Astrocyte (in vitro differentiated cells and primary cell): ENCODE results near the gene PCBP3. TPM values are rescaled to one million over a fixed set of nuclear protein-coding genes. Genes with fewer than 3 reads are reported as not detected.

Experiments used
- DNase-seq: peaks from one replicate; pipeline ENCODE4 v3.0.0-alpha.2; 2010; ENCODE audit warnings: low read depth
- FAIRE-seq: peaks from 2 replicates; lab custom pipeline; 2011; peaks lifted over from hg19 to GRCh38; lab: Jason Lieb, UNC
- H2AFZ ChIP-seq: 2 replicates; pipeline ENCODE4 v1.6.0; 2012; ENCODE audit warnings: low read depth, low read length, inconsistent platforms
- H3K27ac ChIP-seq: 2 replicates; pipeline ENCODE4 v1.5.1; 2011; ENCODE audit warnings: low read depth, low read length, inconsistent platforms
- H3K27me3 ChIP-seq: 2 replicates; pipeline ENCODE4 v1.6.0; 2011; ENCODE audit warnings: low read length, inconsistent platforms; ENCODE audit not compliant: insufficient read depth
- H3K36me3 ChIP-seq: 2 replicates; pipeline ENCODE4 v1.5.1; 2011; ENCODE audit warnings: low read length, inconsistent platforms; ENCODE audit not compliant: insufficient read depth
- H3K4me1 ChIP-seq: 2 replicates; pipeline ENCODE4 v1.5.1; 2011; ENCODE audit warnings: low read length, inconsistent platforms; ENCODE audit not compliant: insufficient read depth
- H3K4me2 ChIP-seq: 2 replicates; pipeline ENCODE4 v1.6.0; 2012; ENCODE audit warnings: low read length, inconsistent platforms
- H3K4me3 ChIP-seq: 2 replicates; pipeline ENCODE4 v1.5.1; 2011; ENCODE audit warnings: low read depth, mild to moderate bottlenecking, low read length, inconsistent platforms; ENCODE audit not compliant: insufficient read depth
- H3K79me2 ChIP-seq: 2 replicates; pipeline ENCODE4 v1.6.0; 2012; ENCODE audit warnings: mild to moderate bottlenecking, low read length, inconsistent platforms; ENCODE audit not compliant: insufficient read depth
- H3K9ac ChIP-seq: 2 replicates; pipeline ENCODE4 v1.6.0; 2012; ENCODE audit warnings: mild to moderate bottlenecking, low read length, inconsistent platforms
- H3K9me3 ChIP-seq: 2 replicates; pipeline ENCODE4 v1.5.1; 2012; ENCODE audit warnings: low read depth, mild to moderate bottlenecking, low read length, inconsistent platforms; ENCODE audit not compliant: insufficient read depth
- H4K20me1 ChIP-seq: 2 replicates; pipeline ENCODE4 v1.6.0; 2012; ENCODE audit warnings: low read length, inconsistent platforms; ENCODE audit not compliant: insufficient read depth
- H3K27ac Mint-ChIP-seq: one replicate; pipeline ENCODE4 v1.8.0; 2021; ENCODE audit warnings: mild to moderate bottlenecking, mixed read lengths; ENCODE audit not compliant: unreplicated experiment
- H3K27me3 Mint-ChIP-seq: one replicate; pipeline ENCODE4 v1.8.0; 2021; ENCODE audit warnings: low read depth, mixed read lengths; ENCODE audit not compliant: unreplicated experiment
- H3K36me3 Mint-ChIP-seq: one replicate; pipeline ENCODE4 v1.8.0; 2021; ENCODE audit warnings: low read depth, mixed read lengths; ENCODE audit not compliant: unreplicated experiment
- H3K4me1 Mint-ChIP-seq: one replicate; pipeline ENCODE4 v1.8.0; 2021; ENCODE audit warnings: low read depth, mixed read lengths; ENCODE audit not compliant: unreplicated experiment
- H3K4me3 Mint-ChIP-seq: one replicate; pipeline ENCODE4 v1.8.0; 2021; ENCODE audit warnings: mild to moderate bottlenecking, moderate library complexity, mixed read lengths; ENCODE audit not compliant: unreplicated experiment
- H3K9me3 Mint-ChIP-seq: one replicate; pipeline ENCODE4 v1.8.0; 2021; ENCODE audit warnings: mild to moderate bottlenecking, mixed read lengths; ENCODE audit not compliant: unreplicated experiment
- CTCF ChIP-seq: IDR thresholded peaks from 2 replicates; pipeline ENCODE4 v1.5.1; 2011; ENCODE audit warnings: low read depth, mild to moderate bottlenecking, inconsistent platforms, low read length, moderate library complexity; ENCODE audit not compliant: insufficient read depth
- EZH2 ChIP-seq: IDR thresholded peaks from 2 replicates; pipeline ENCODE4 v1.6.1; 2012; ENCODE audit warnings: mild to moderate bottlenecking, low read length, inconsistent platforms; ENCODE audit not compliant: insufficient read depth
- total RNA-seq: library from RNA; stranded (reverse); gene quantifications from 2 replicates; pipeline ENCODE4 v1.2.1, GENCODE V29; 2021

The PCBP3 gene
- total RNA-seq, 1 donor from 2014 or later = 1.8 TPM

- peaks cover 61% of the 10 kb centered on the region for H3K4me1 ChIP-seq
- H3K27ac ChIP-seq = no peak overlapping the region
Observed at GRCh38 chr21:45976701-45977311, 333.3 kb downstream of the PCBP3 start.

DNA sequence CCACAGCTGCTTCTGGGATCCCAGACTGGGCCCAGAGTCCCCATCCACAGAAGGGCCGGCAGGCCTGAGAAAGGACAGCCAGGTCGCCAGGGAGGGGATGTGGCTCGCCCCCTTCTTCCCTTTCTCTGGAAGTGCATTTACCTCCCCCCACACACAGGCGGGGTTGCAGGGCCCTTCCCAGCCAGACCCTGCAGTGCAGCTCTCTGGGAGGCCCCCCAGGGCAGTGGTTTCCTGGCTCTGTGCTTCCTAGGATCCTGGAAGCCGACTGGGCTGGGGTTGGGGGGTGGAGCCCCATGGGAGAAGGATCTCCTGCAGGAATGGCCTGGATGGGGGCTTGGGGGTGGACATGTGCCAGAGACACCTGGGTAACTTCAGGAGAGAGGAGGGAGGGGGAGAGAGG is 333.9 kb downstream of the PCBP3 start:
- FAIRE-seq (no peak), DNase-seq (no peak)
- peak overlapping the region; percentile 30 for H3K4me2 ChIP-seq
- H2AFZ ChIP-seq = no peak overlapping the region
- H3K27ac ChIP-seq = no peak overlapping the region
- H3K4me3 Mint-ChIP-seq = no peak overlapping the region
- H3K4me3 ChIP-seq = no peak overlapping the region
- H3K4me1 ChIP-seq = peaks cover 55% of the 10 kb centered on the region
- no peak for TF ChIP-seq EZH2
- TF ChIP-seq CTCF = no peak
- H4K20me1 ChIP-seq = peaks cover 7% of the 10 kb centered on the region
- H3K27me3 ChIP-seq = no peaks in the 10 kb centered on the region
- H3K79me2 ChIP-seq = peaks cover 13% of the 10 kb centered on the region
- H3K4me1 Mint-ChIP-seq = peaks cover 12% of the 10 kb centered on the region
- H3K9ac ChIP-seq = no peak overlapping the region
- no peaks in the 10 kb centered on the region for H3K9me3 Mint-ChIP-seq
- H3K36me3 Mint-ChIP-seq = no peaks in the 10 kb centered on the region
- no peaks in the 10 kb centered on the region for H3K27me3 Mint-ChIP-seq
- H3K9me3 ChIP-seq = no peaks in the 10 kb centered on the region
- H3K36me3 ChIP-seq = no peaks in the 10 kb centered on the region
- no peak overlapping the region for H3K27ac Mint-ChIP-seq

More at GRCh38 chr21:45976701-45977311, 333.3 kb downstream of the PCBP3 start:
- H3K79me2 ChIP-seq = peaks cover 7% of the 10 kb centered on the region
- Mint-ChIP-seq H3K4me1 (peaks cover 12% of the 10 kb centered on the region), H3K4me3 (no peak overlapping the region), H3K36me3 (no peaks in the 10 kb centered on the region), H3K27ac (no peak overlapping the region), H3K9me3 (no peaks in the 10 kb centered on the region), H3K27me3 (no peaks in the 10 kb centered on the region)
- no peak for DNase-seq
- H3K27me3 ChIP-seq = no peaks in the 10 kb centered on the region
- no peak for FAIRE-seq
- H3K36me3 ChIP-seq = no peaks in the 10 kb centered on the region
- no peak overlapping the region for H3K9ac ChIP-seq
- H4K20me1 ChIP-seq = peaks cover 2% of the 10 kb centered on the region
- H3K4me2 ChIP-seq = no peak overlapping the region
- no peak overlapping the region for H2AFZ ChIP-seq
- no peaks in the 10 kb centered on the region for H3K9me3 ChIP-seq
- TF ChIP-seq EZH2 (no peak), CTCF (no peak)
- no peak overlapping the region for H3K4me3 ChIP-seq

DNA sequence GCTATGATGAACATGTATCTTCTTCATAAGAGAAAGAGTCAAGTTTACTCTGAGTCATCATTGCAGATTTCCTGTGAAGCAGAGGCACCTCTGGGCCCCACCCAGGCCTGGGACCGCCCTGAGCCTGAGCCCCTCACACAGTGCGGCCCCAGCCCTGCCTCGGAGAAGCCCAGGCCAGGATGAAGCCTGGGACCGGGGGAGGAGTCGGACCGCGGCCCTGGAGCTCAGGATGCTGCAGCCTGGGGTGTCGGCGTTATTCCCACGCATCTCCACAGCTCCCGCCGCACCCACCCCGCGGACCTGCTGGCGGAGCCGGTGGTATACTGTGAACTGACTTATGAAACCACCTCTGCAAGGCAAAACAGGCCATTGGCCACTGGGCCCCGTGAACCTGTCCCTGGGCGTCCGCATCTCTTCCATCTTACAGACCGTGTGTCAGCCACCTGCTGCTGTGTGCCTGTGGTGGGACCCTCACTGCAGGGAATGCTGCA is 335.7 kb downstream of the PCBP3 start:
- H3K4me2 ChIP-seq = peak overlapping the region; percentile 50
- Mint-ChIP-seq H3K4me3 (no peak overlapping the region), H3K27ac (no peak overlapping the region), H3K27me3 (no peaks in the 10 kb centered on the region), H3K9me3 (no peaks in the 10 kb centered on the region), H3K4me1 (peaks cover 10% of the 10 kb centered on the region), H3K36me3 (no peaks in the 10 kb centered on the region)
- peaks cover 47% of the 10 kb centered on the region for H3K4me1 ChIP-seq
- no peaks in the 10 kb centered on the region for H3K36me3 ChIP-seq
- no peak overlapping the region for H2AFZ ChIP-seq
- no peaks in the 10 kb centered on the region for H3K27me3 ChIP-seq
- H3K4me3 ChIP-seq = no peak overlapping the region
- no peak for DNase-seq
- H3K79me2 ChIP-seq = peaks cover 31% of the 10 kb centered on the region
- peaks cover 24% of the 10 kb centered on the region for H4K20me1 ChIP-seq
- FAIRE-seq = no peak
- no peak for TF ChIP-seq CTCF
- TF ChIP-seq EZH2 = no peak
- no peak overlapping the region for H3K27ac ChIP-seq
- no peaks in the 10 kb centered on the region for H3K9me3 ChIP-seq
- no peak overlapping the region for H3K9ac ChIP-seq
